ENCODE measurements around the gene PRKCE.
A peak's percentile ranks its signal among the peaks of the same experiment; 100 is the strongest.

The PRKCE gene

GRCh38 chr2:46106690-46107089, 455.2 kb downstream of the PRKCE start:
- Histone ChIP-seq H3K27ac (ENCODE audit: low read length, poor library complexity, severe bottlenecking) (no peak overlapping the region), H3K14ac (ENCODE audit: low read length in 2 of 2) (no peak overlapping the region), H3K79me1 (replicated peaks; ENCODE audit: low read length, poor library complexity, severe bottlenecking) (no peaks in the 10 kb centered on the region), H3K36me3 (ENCODE audit: control insufficient read depth in 1 of 2, insufficient read depth in 2 of 2, low read depth in 1 of 2, low read length in 2 of 2) (peaks cover 0 to 53% of the 10 kb centered on the region in 2 experiments), H4K8ac (ENCODE audit: low read length) (no peak overlapping the region), H3K4me2 (ENCODE audit: low read length, poor library complexity, severe bottlenecking) (no peak overlapping the region), H3K27me3 (ENCODE audit: control insufficient read depth in 1 of 2, insufficient read depth in 1 of 2, low read length in 2 of 2) (no peaks in the 10 kb centered on the region), H2AFZ (ENCODE audit: low read depth, low read length) (no peak overlapping the region), H3K4ac (ENCODE audit: low read depth in 1 of 2, low read length in 2 of 2) (no peak overlapping the region), H2BK5ac (ENCODE audit: low read depth, low read length, poor library complexity, severe bottlenecking) (no peak overlapping the region), H2BK15ac (ENCODE audit: low read depth, poor library complexity, severe bottlenecking) (no peak overlapping the region), H4K91ac (ENCODE audit: low read length) (no peak overlapping the region), H2BK120ac (ENCODE audit: low read depth, low read length) (no peak overlapping the region), H3K9ac (ENCODE audit: low read length) (no peak overlapping the region), H3K18ac (ENCODE audit: low read depth in 1 of 2, low read length in 2 of 2) (no peak overlapping the region), H3K4me3 (ENCODE audit: insufficient read depth in 1 of 2, low read depth in 1 of 2, low read length in 2 of 2) (no peak overlapping the region), H2BK12ac (ENCODE audit: low read length in 2 of 2) (no peak overlapping the region), H3K4me1 (ENCODE audit: control insufficient read depth, insufficient read depth, low read depth, low read length) (no peaks in the 10 kb centered on the region), H2AK5ac (ENCODE audit: low read length, severe bottlenecking) (no peak overlapping the region), H3K9me3 (ENCODE audit: control insufficient read depth, low read length) (peaks cover 45% of the 10 kb centered on the region), H3K23ac (ENCODE audit: low read length in 2 of 2) (no peak overlapping the region)
- WGBS, result no CpG with 5 or more reads among the region's 2 CpGs
- DNase-seq, result no peak

- peaks cover 0 to 4% of the 10 kb centered on the region in 2 experiments for H3K36me3 ChIP-seq (ENCODE audit: control insufficient read depth in 1 of 2, insufficient read depth in 2 of 2, low read depth in 1 of 2, low read length in 2 of 2)
- H4K91ac ChIP-seq (ENCODE audit: low read length), result peak overlapping the region; percentile 39
- no peak overlapping the region for H2BK15ac ChIP-seq (ENCODE audit: low read depth, poor library complexity, severe bottlenecking)
- H3K27ac ChIP-seq (ENCODE audit: low read length, poor library complexity, severe bottlenecking), result no peak overlapping the region
- DNase-seq, result no peak
- H3K79me1 ChIP-seq (replicated peaks; ENCODE audit: low read length, poor library complexity, severe bottlenecking), result peaks cover 7% of the 10 kb centered on the region
- H2AK5ac ChIP-seq (ENCODE audit: low read length, severe bottlenecking), result no peak overlapping the region
- H3K27me3 ChIP-seq (ENCODE audit: control insufficient read depth in 1 of 2, insufficient read depth in 1 of 2, low read length in 2 of 2), result no peaks in the 10 kb centered on the region
- H2AFZ ChIP-seq (ENCODE audit: low read depth, low read length), result no peak overlapping the region
- H3K4me3 ChIP-seq (ENCODE audit: insufficient read depth in 1 of 2, low read depth in 1 of 2, low read length in 2 of 2), result no peak overlapping the region
- H3K18ac ChIP-seq (ENCODE audit: low read depth in 1 of 2, low read length in 2 of 2), result peak overlapping the region in 1 of 2 experiments; percentile 54
- no peak overlapping the region for H4K8ac ChIP-seq (ENCODE audit: low read length)
- H2BK120ac ChIP-seq (ENCODE audit: low read depth, low read length), result no peak overlapping the region
- H2BK5ac ChIP-seq (ENCODE audit: low read depth, low read length, poor library complexity, severe bottlenecking), result no peak overlapping the region
- H3K4me1 ChIP-seq (ENCODE audit: control insufficient read depth, insufficient read depth, low read depth, low read length), result peaks cover 1% of the 10 kb centered on the region
- no peak overlapping the region for H3K23ac ChIP-seq (ENCODE audit: low read length in 2 of 2)
- WGBS, result 100% methylated on average over 2 of the region's 2 CpGs
- peaks cover 10% of the 10 kb centered on the region for H3K9me3 ChIP-seq (ENCODE audit: control insufficient read depth, low read length)
- H2BK12ac ChIP-seq (ENCODE audit: low read length in 2 of 2), result peak overlapping the region; percentile 15 to 95
- H3K4ac ChIP-seq (ENCODE audit: low read depth in 1 of 2, low read length in 2 of 2), result no peak overlapping the region
- no peak overlapping the region for H3K14ac ChIP-seq (ENCODE audit: low read length in 2 of 2)
- no peak overlapping the region for H3K9ac ChIP-seq (ENCODE audit: low read length)
- H3K4me2 ChIP-seq (ENCODE audit: low read length, poor library complexity, severe bottlenecking), result no peak overlapping the region
Observed at GRCh38 chr2:46114996-46115395, 463.5 kb downstream of the PRKCE start.

GRCh38 chr2:46116150-46116549, 464.7 kb downstream of the PRKCE start:
- Histone ChIP-seq H2BK12ac (ENCODE audit: low read length in 2 of 2) (peak overlapping the region in 1 of 2 experiments; percentile 46), H4K91ac (ENCODE audit: low read length) (no peak overlapping the region), H3K79me1 (replicated peaks; ENCODE audit: low read length, poor library complexity, severe bottlenecking) (peaks cover 7% of the 10 kb centered on the region), H3K36me3 (ENCODE audit: control insufficient read depth in 1 of 2, insufficient read depth in 2 of 2, low read depth in 1 of 2, low read length in 2 of 2) (peaks cover 0 to 4% of the 10 kb centered on the region in 2 experiments), H2AFZ (ENCODE audit: low read depth, low read length) (no peak overlapping the region), H3K27me3 (ENCODE audit: control insufficient read depth in 1 of 2, insufficient read depth in 1 of 2, low read length in 2 of 2) (no peaks in the 10 kb centered on the region), H3K9ac (ENCODE audit: low read length) (peak overlapping the region; percentile 73), H2BK5ac (ENCODE audit: low read depth, low read length, poor library complexity, severe bottlenecking) (no peak overlapping the region), H2BK120ac (ENCODE audit: low read depth, low read length) (no peak overlapping the region), H3K4ac (ENCODE audit: low read depth in 1 of 2, low read length in 2 of 2) (no peak overlapping the region), H3K14ac (ENCODE audit: low read length in 2 of 2) (no peak overlapping the region), H3K4me3 (ENCODE audit: insufficient read depth in 1 of 2, low read depth in 1 of 2, low read length in 2 of 2) (no peak overlapping the region), H3K27ac (ENCODE audit: low read length, poor library complexity, severe bottlenecking) (no peak overlapping the region), H2AK5ac (ENCODE audit: low read length, severe bottlenecking) (no peak overlapping the region), H3K18ac (ENCODE audit: low read depth in 1 of 2, low read length in 2 of 2) (no peak overlapping the region), H3K4me1 (ENCODE audit: control insufficient read depth, insufficient read depth, low read depth, low read length) (peaks cover 2% of the 10 kb centered on the region), H3K9me3 (ENCODE audit: control insufficient read depth, low read length) (peaks cover 10% of the 10 kb centered on the region), H2BK15ac (ENCODE audit: low read depth, poor library complexity, severe bottlenecking) (peak overlapping the region; percentile 80), H4K8ac (ENCODE audit: low read length) (no peak overlapping the region), H3K23ac (ENCODE audit: low read length in 2 of 2) (no peak overlapping the region), H3K4me2 (ENCODE audit: low read length, poor library complexity, severe bottlenecking) (no peak overlapping the region)
- WGBS, result 83% methylated on average over 2 of the region's 2 CpGs
- peak; percentile 46 for DNase-seq

- no peak overlapping the region for H3K18ac ChIP-seq (ENCODE audit: low read depth in 1 of 2, low read length in 2 of 2)
- no peak overlapping the region for H3K4me2 ChIP-seq (ENCODE audit: low read length, poor library complexity, severe bottlenecking)
- no peak overlapping the region for H2BK15ac ChIP-seq (ENCODE audit: low read depth, poor library complexity, severe bottlenecking)
- no peak overlapping the region for H4K91ac ChIP-seq (ENCODE audit: low read length)
- no peak overlapping the region for H4K8ac ChIP-seq (ENCODE audit: low read length)
- H3K4ac ChIP-seq (ENCODE audit: low read depth in 1 of 2, low read length in 2 of 2), result no peak overlapping the region
- H3K79me1 ChIP-seq (replicated peaks; ENCODE audit: low read length, poor library complexity, severe bottlenecking), result peaks cover 10% of the 10 kb centered on the region
- H3K27me3 ChIP-seq (ENCODE audit: control insufficient read depth in 1 of 2, insufficient read depth in 1 of 2, low read length in 2 of 2), result no peaks in the 10 kb centered on the region
- peaks cover 7% of the 10 kb centered on the region for H3K9me3 ChIP-seq (ENCODE audit: control insufficient read depth, low read length)
- peaks cover 0 to 4% of the 10 kb centered on the region in 2 experiments for H3K36me3 ChIP-seq (ENCODE audit: control insufficient read depth in 1 of 2, insufficient read depth in 2 of 2, low read depth in 1 of 2, low read length in 2 of 2)
- no peak overlapping the region for H2BK120ac ChIP-seq (ENCODE audit: low read depth, low read length)
- H3K4me1 ChIP-seq (ENCODE audit: control insufficient read depth, insufficient read depth, low read depth, low read length), result peaks cover 4% of the 10 kb centered on the region
- no peak for DNase-seq
- no peak overlapping the region for H3K27ac ChIP-seq (ENCODE audit: low read length, poor library complexity, severe bottlenecking)
- no peak overlapping the region for H2AK5ac ChIP-seq (ENCODE audit: low read length, severe bottlenecking)
- H3K9ac ChIP-seq (ENCODE audit: low read length), result peak overlapping the region; percentile 73
- H3K14ac ChIP-seq (ENCODE audit: low read length in 2 of 2), result no peak overlapping the region
- H2AFZ ChIP-seq (ENCODE audit: low read depth, low read length), result no peak overlapping the region
- 82% methylated on average over 4 of the region's 5 CpGs for WGBS
- H2BK12ac ChIP-seq (ENCODE audit: low read length in 2 of 2), result peak overlapping the region in 1 of 2 experiments; percentile 46
- no peak overlapping the region for H3K23ac ChIP-seq (ENCODE audit: low read length in 2 of 2)
- H3K4me3 ChIP-seq (ENCODE audit: insufficient read depth in 1 of 2, low read depth in 1 of 2, low read length in 2 of 2), result no peak overlapping the region
- no peak overlapping the region for H2BK5ac ChIP-seq (ENCODE audit: low read depth, low read length, poor library complexity, severe bottlenecking)
Observed at GRCh38 chr2:46116553-46116991, 465.1 kb downstream of the PRKCE start.

Measured in mesenchymal stem cell (in vitro differentiated cells and primary cell).